GM19043 (cell line): ENCODE results near the gene ERC1.

Experiments used
- ATAC-seq: cut with Tn5 transposase; IDR thresholded peaks from one replicate; pipeline ENCODE4 v1.9.1; 2021; ENCODE audit warnings: low read depth; ENCODE audit not compliant: unreplicated experiment

Gene ERC1

GRCh38 chr12:1279050-1279449 lies 288.0 kb downstream of the ERC1 start:
- no peak for ATAC-seq

GRCh38 chr12:1280059-1280458 lies 289.0 kb downstream of the ERC1 start:
- ATAC-seq, result no peak

GRCh38 chr12:1281683-1282366 lies 290.8 kb downstream of the ERC1 start:
- ATAC-seq, result no peak

- no peak for ATAC-seq
Observed at GRCh38 chr12:1282670-1283315, 291.8 kb downstream of the ERC1 start.

- no peak for ATAC-seq
Observed at GRCh38 chr12:1283316-1283715, 292.3 kb downstream of the ERC1 start.

GRCh38 chr12:1284611-1285010 lies 293.6 kb downstream of the ERC1 start:
- no peak for ATAC-seq

GRCh38 chr12:1287446-1287975 lies 296.5 kb downstream of the ERC1 start:
- no peak for ATAC-seq

GRCh38 chr12:1288333-1288732 lies 297.3 kb downstream of the ERC1 start:
- no peak for ATAC-seq

GRCh38 chr12:1289371-1290155 lies 298.5 kb downstream of the ERC1 start:
- no peak for ATAC-seq

- no peak for ATAC-seq
Observed at GRCh38 chr12:1290716-1291115, 299.7 kb downstream of the ERC1 start.

GRCh38 chr12:1291601-1292332 lies 300.7 kb downstream of the ERC1 start:
- ATAC-seq, result no peak

GRCh38 chr12:1293901-1294300 lies 302.9 kb downstream of the ERC1 start:
- no peak for ATAC-seq

GRCh38 chr12:1297206-1297605 lies 306.2 kb downstream of the ERC1 start:
- no peak for ATAC-seq

- no peak for ATAC-seq
Observed at GRCh38 chr12:1297639-1298175, 306.7 kb downstream of the ERC1 start.

- ATAC-seq, result no peak
Observed at GRCh38 chr12:1300460-1300859, 309.4 kb downstream of the ERC1 start.

GRCh38 chr12:1302201-1302870 lies 311.3 kb downstream of the ERC1 start:
- ATAC-seq, result no peak

- ATAC-seq, result no peak
Observed at GRCh38 chr12:1305063-1305434, 314.0 kb downstream of the ERC1 start.

GRCh38 chr12:1305791-1306500 lies 314.9 kb downstream of the ERC1 start:
- ATAC-seq, result no peak

- ATAC-seq, result no peak
Observed at GRCh38 chr12:1306817-1307216, 315.8 kb downstream of the ERC1 start.
